ENCODE data around the gene BTRC. TPM values are rescaled to one million over a fixed set of nuclear protein-coding genes. Genes with fewer than 3 reads are reported as not detected.

Gene BTRC
- total RNA-seq, 1 experiment from 2014 or later = 22.4 TPM

GRCh38 chr10:101464599-101464998, 110.6 kb downstream of the BTRC start:
- DNase-seq (ENCODE audit: low spot score) (no peak), ATAC-seq (no peak)
- Mint-ChIP-seq H3K27ac (no peak overlapping the region), H3K36me3 (no peaks in the 10 kb centered on the region), H3K4me1 (peaks cover 31% of the 10 kb centered on the region), H3K4me3 (no peak overlapping the region), H3K27me3 (ENCODE audit: low read depth) (no peaks in the 10 kb centered on the region), H3K9me3 (no peaks in the 10 kb centered on the region)
- CTCF ChIA-PET = interaction anchor here (1.0 to 1.3 kb wide), 3 partner anchors 105 to 172 kb away, joined by 3 to 4 read pairs (median 3); no protein-coding TSS in a partner anchor
- TF ChIP-seq TP53 (CRISPR knock-in tag; IDR thresholded peaks at IDR 0.05) (no peak), SMAD3 (CRISPR knock-in tag; IDR thresholded peaks at IDR 0.05; ENCODE audit: borderline replicate concordance) (no peak), OVOL2 (CRISPR knock-in tag; IDR thresholded peaks at IDR 0.05; ENCODE audit: borderline replicate concordance) (no peak), ZNF671 (CRISPR knock-in tag; IDR thresholded peaks at IDR 0.05) (no peak), ZNF281 (CRISPR knock-in tag; IDR thresholded peaks at IDR 0.05) (no peak), NFYB (CRISPR knock-in tag; conservative IDR thresholded peaks at IDR 0.05; ENCODE audit: low read depth) (no peak), ZNF219 (CRISPR knock-in tag; IDR thresholded peaks at IDR 0.05; ENCODE audit: borderline replicate concordance) (no peak), USF2 (CRISPR knock-in tag; IDR thresholded peaks at IDR 0.05) (no peak), NR3C1 (CRISPR knock-in tag; conservative IDR thresholded peaks at IDR 0.05; ENCODE audit: low read depth) (no peak), IRF2 (CRISPR knock-in tag; IDR thresholded peaks at IDR 0.05; ENCODE audit: borderline replicate concordance, low read depth) (no peak), ZNF317 (CRISPR knock-in tag; IDR thresholded peaks at IDR 0.05; ENCODE audit: borderline replicate concordance, low read depth) (no peak), MYBL2 (CRISPR knock-in tag; IDR thresholded peaks at IDR 0.05) (no peak), ZMAT4 (CRISPR knock-in tag; IDR thresholded peaks at IDR 0.05) (no peak), SOX15 (CRISPR knock-in tag; IDR thresholded peaks at IDR 0.05) (no peak), MXD4 (CRISPR knock-in tag; IDR thresholded peaks at IDR 0.05; ENCODE audit: borderline replicate concordance) (no peak), TEAD1 (CRISPR knock-in tag; IDR thresholded peaks at IDR 0.05) (no peak), ZBTB21 (CRISPR knock-in tag; IDR thresholded peaks at IDR 0.05; ENCODE audit: borderline replicate concordance) (no peak)
- POLR2A ChIA-PET = no interaction called here

GRCh38 chr10:101466016-101466912, 112.3 kb downstream of the BTRC start:
- peaks cover 31% of the 10 kb centered on the region for H3K4me1 Mint-ChIP-seq
- H3K4me3 Mint-ChIP-seq = no peak overlapping the region
- no peaks in the 10 kb centered on the region for H3K36me3 Mint-ChIP-seq
- DNase-seq (ENCODE audit: low spot score) = no peak
- ATAC-seq = no peak; the same call in 1 of the 2 replicates
- H3K9me3 Mint-ChIP-seq = no peaks in the 10 kb centered on the region
- ChIA-PET CTCF (interaction anchor here (0.7 to 3.5 kb wide), 59 partner anchors 7 to 432 kb away, joined by 3 to 64 read pairs (median 6); partner anchors contain the start of genes BTRC and LBX1), POLR2A (interaction anchor here (0.7 to 1.2 kb wide), 2 partner anchors 14 to 127 kb away, joined by 3 to 4 read pairs; no protein-coding TSS in a partner anchor)
- no peaks in the 10 kb centered on the region for H3K27me3 Mint-ChIP-seq (ENCODE audit: low read depth)
- no peak overlapping the region for H3K27ac Mint-ChIP-seq
- no peak for TF ChIP-seq ATF2 (CRISPR knock-in tag; IDR thresholded peaks at IDR 0.05; ENCODE audit: borderline replicate concordance, low read depth)
- TF ChIP-seq AR (CRISPR knock-in tag; IDR thresholded peaks at IDR 0.05) = no peak
